K562 (cell line): Measurements from ENCODE around the gene SLA2. TPM values are rescaled to one million over a fixed set of nuclear protein-coding genes. Genes with fewer than 3 reads are reported as not detected.

Experiments
- ATAC-seq: fragments of 200-7000 bp; cut with Tn5 transposase; 3 replicates; pipeline ENCODE4 v1.9.1; 2020; ENCODE audit warnings: moderate library complexity
- BruUV-seq: library from RNA; stranded (reverse); fragments of 400-500 nt; replicated peaks from 2 replicates; lab custom pipeline; 2021; lab: Mats Ljungman, UMichigan
- CTCF ChIA-PET: fragments of 300-600 bp; formaldehyde crosslinking; extraction: SDS; loops from one replicate; lab custom pipeline; 2021; ENCODE audit warnings: low intra/inter-chr PET ratio; lab: Yijun Ruan, JAX
- POLR2A ChIA-PET: fragments of 300-600, 350-650 bp; sonication (Branson Sonifier 250); formaldehyde crosslinking; extraction: SDS; loops from one replicate; lab custom pipeline; 2021; ENCODE audit warnings: antibody characterized with exemption, inconsistent platforms; lab: Yijun Ruan, JAX
- DNase-seq, 4 experiments: peaks; one replicate each; pipeline versions ENCODE4 v3.0.0 to v3.0.0-alpha.2; 2011 to 2018; ENCODE audit warnings: low spot score in 3 of 4, mixed read lengths in 3 of 4; ENCODE audit errors: extremely low read depth in 1 of 4
- FAIRE-seq: peaks from 2 replicates; lab custom pipeline; 2011; peaks lifted over from hg19 to GRCh38; lab: Jason Lieb, UNC
- H2AFZ ChIP-seq: 2 replicates; pipeline ENCODE4 v1.6.0; 2011; ENCODE audit warnings: low read depth, low read length, control low read depth, inconsistent platforms
- H3K27ac ChIP-seq: fragments of 200-600 bp; 3 replicates; pipeline ENCODE4 v1.8.0; 2011; ENCODE audit warnings: low read depth, mild to moderate bottlenecking, control low read depth, inconsistent platforms, low read length, moderate library complexity, mixed read lengths; ENCODE audit errors: extremely low read depth
- H3K27me3 ChIP-seq, 2 experiments: fragments of 300-600 bp in 1 of 2; 2 replicates in 1 of 2; 3 replicates in 1 of 2; pipeline versions ENCODE4 v1.6.0 to v1.8.0; 2011; ENCODE audit warnings: inconsistent platforms in 2 of 2, low read length in 2 of 2, mild to moderate bottlenecking in 1 of 2, mixed read lengths in 1 of 2, moderate library complexity in 1 of 2; ENCODE audit not compliant: control insufficient read depth in 2 of 2, insufficient read depth in 2 of 2
- H3K36me3 ChIP-seq: fragments of 300-600 bp; 3 replicates; pipeline ENCODE4 v1.8.0; 2011; ENCODE audit warnings: mild to moderate bottlenecking, low read length, inconsistent platforms; ENCODE audit not compliant: control insufficient read depth, insufficient read depth
- H3K4me1 ChIP-seq, 2 experiments: fragments of 200-600 bp in 1 of 2; replicated peaks in 1 of 2; 2 replicates in 1 of 2; 3 replicates in 1 of 2; pipeline versions ENCODE4 v1.5.1 to v1.8.0; 2011; ENCODE audit warnings: inconsistent platforms in 2 of 2, low read length in 2 of 2, mild to moderate bottlenecking in 1 of 2, mixed read lengths in 1 of 2, moderate library complexity in 1 of 2; ENCODE audit not compliant: control insufficient read depth in 2 of 2, insufficient read depth in 2 of 2
- H3K4me2 ChIP-seq: 2 replicates; pipeline ENCODE4 v1.6.1; 2011; ENCODE audit warnings: low read length, control low read depth, inconsistent platforms, mixed read lengths; ENCODE audit not compliant: insufficient read depth
- H3K4me3 ChIP-seq: fragments of 200-600 bp; sonication (generic), shearing (Covaris generic); 2 replicates; pipeline ENCODE4 v1.5.1; 2016; ENCODE audit warnings: control low read depth, inconsistent platforms
- H3K79me2 ChIP-seq: fragments of 200-600 bp; 3 replicates; pipeline ENCODE4 v1.8.0; 2011; ENCODE audit warnings: low read length, inconsistent platforms; ENCODE audit not compliant: control insufficient read depth, insufficient read depth
- H3K9ac ChIP-seq, 2 experiments: 2 replicates each; pipeline versions ENCODE4 v1.6.0 to v1.6.1; 2011; ENCODE audit warnings: low read depth in 2 of 2, low read length in 2 of 2, control low read depth in 1 of 2, inconsistent platforms in 1 of 2, mild to moderate bottlenecking in 1 of 2, mixed read lengths in 1 of 2; ENCODE audit not compliant: insufficient read depth in 1 of 2
- H3K9me1 ChIP-seq: one replicate; pipeline ENCODE4 v1.6.0; 2011; ENCODE audit warnings: inconsistent platforms, mild to moderate bottlenecking, low read length, moderate library complexity; ENCODE audit not compliant: control insufficient read depth, insufficient read depth
- H3K9me3 ChIP-seq: replicated peaks from 2 replicates; pipeline ENCODE4 v1.5.1; 2011; ENCODE audit warnings: low read depth, low read length, inconsistent platforms; ENCODE audit not compliant: control insufficient read depth, insufficient read depth
- H4K20me1 ChIP-seq: replicated peaks from 2 replicates; pipeline ENCODE4 v1.6.1; 2011; ENCODE audit warnings: low read length, inconsistent platforms, mixed read lengths; ENCODE audit not compliant: control insufficient read depth, insufficient read depth
- EP300 ChIP-seq: IDR thresholded peaks from 2 replicates; pipeline ENCODE4 v1.6.1; 2012; ENCODE audit warnings: low read length, improper control_type of control experiment
- KDM5B ChIP-seq: fragments of 200-600 bp; sonication (generic); IDR thresholded peaks from 2 replicates; pipeline ENCODE4 v1.6.1; 2012; ENCODE audit warnings: low read depth, mild to moderate bottlenecking, moderate library complexity, low read length, control low read depth, inconsistent platforms; ENCODE audit not compliant: insufficient replicate concordance
- MAFF ChIP-seq: IDR thresholded peaks from 2 replicates; pipeline ENCODE4 v1.6.1; 2012; ENCODE audit warnings: low read length, improper control_type of control experiment
- PHB ChIP-seq: fragments of 250-450 bp; sonication (Bioruptor Pico); IDR thresholded peaks from 2 replicates; pipeline ENCODE4 v1.5.0; 2021
- PTTG1 ChIP-seq: fragments of 450-650 bp; IDR thresholded peaks from 2 replicates; pipeline ENCODE4 v1.6.1; 2016; ENCODE audit warnings: low read depth, mild to moderate bottlenecking, missing genetic modification characterization, missing compliant biosample characterization
- RBM34 ChIP-seq: fragments of 200-400 bp; formaldehyde crosslinking; IDR thresholded peaks from 2 replicates; pipeline ENCODE4 v1.6.1; 2018; ENCODE audit warnings: low read length, borderline replicate concordance; ENCODE audit not compliant: insufficient read depth
- SFPQ ChIP-seq: fragments of 200-400 bp; formaldehyde crosslinking; IDR thresholded peaks from 2 replicates; pipeline ENCODE4 v1.6.1; 2017; ENCODE audit warnings: mild to moderate bottlenecking, low read depth, low read length, moderate library complexity
- SREBF2 ChIP-seq: sonication (generic); formaldehyde crosslinking; IDR thresholded peaks from 2 replicates; pipeline ENCODE4 v1.4.0; 2020; ENCODE audit warnings: mild to moderate bottlenecking, missing genetic modification reagents
- ZBTB1 ChIP-seq: sonication (generic); formaldehyde crosslinking; IDR thresholded peaks from 2 replicates; pipeline ENCODE4 v1.8.1; 2023; ENCODE audit warnings: missing genetic modification reagents, low read depth, mild to moderate bottlenecking, borderline replicate concordance
- ZNF3 ChIP-seq: fragments of 250-450 bp; sonication (Bioruptor Pico); IDR thresholded peaks from 2 replicates; pipeline ENCODE4 v1.5.0; 2021; ENCODE audit warnings: mild to moderate bottlenecking, moderate library complexity
- WGBS: fragments of 100-300 bp; shearing (Covaris generic); methylation state at CpG from one replicate; pipeline ENCODE4 v1.1.6; 2016; ENCODE audit warnings: low coverage, mixed read lengths; ENCODE audit not compliant: insufficient coverage; ENCODE audit errors: missing lambda C conversion rate; 5-methylcytosine and 5-hydroxymethylcytosine counted together
- in situ Hi-C: fragments of 300-500 bp; cut with MboI; formaldehyde crosslinking; loops from 4 replicates; pipeline ENCODE4 v1.15.0; 2018; ENCODE audit warnings: inconsistent platforms, mixed read lengths
- intact Hi-C: fragments of 100-400 bp; cut with micrococcal nuclease; formaldehyde crosslinking; loops from 2 replicates; pipeline ENCODE4 v1.14.2; 2022
- polyA plus RNA-seq, 8 experiments: library from polyadenylated mRNA; depleted of rRNA in 4 of 8; stranded (reverse) in 5 of 8; unstranded in 3 of 8; fragments of >200 nt; fragmentation: Nextera tagmentation in 2 of 8; fragmentation: Illumina TruSeq in 1 of 8; extraction: Ambion mirVana in 2 of 8; extraction: Trizol in 1 of 8; gene quantifications; 2 replicates each; pipeline versions ENCODE4 v1.2.1 to v1.2.3, GENCODE V29; 2011 to 2014; ENCODE audit warnings: inconsistent platforms in 1 of 8, missing spikeins in 1 of 8
- total RNA-seq, 7 experiments: library from RNA; depleted of rRNA in 6 of 7; stranded (reverse); fragments of >200 nt in 6 of 7; fragmentation: Illumina TruSeq in 2 of 7; extraction: Trizol in 2 of 7; gene quantifications; 2 replicates each; pipeline versions ENCODE4 v1.2.1 to v1.2.3, GENCODE V29; 2011 to 2021; ENCODE audit warnings: low replicate concordance in 1 of 7
- TF ChIP-seq, protein P1 (sequence below): sonication (generic); formaldehyde crosslinking; IDR thresholded peaks from 2 replicates; pipeline ENCODE4 v1.5.0; 2020; ENCODE audit warnings: missing genetic modification reagents
- TF ChIP-seq, protein P2 (sequence below): fragments of 250-450 bp; sonication (Bioruptor Pico); IDR thresholded peaks from 2 replicates; pipeline ENCODE4 v1.5.0; 2021
- TF ChIP-seq, protein P3 (sequence below): IDR thresholded peaks from 3 replicates; pipeline ENCODE4 v1.6.1; 2011; ENCODE audit warnings: borderline replicate concordance, mild to moderate bottlenecking; ENCODE audit not compliant: insufficient read length, insufficient read depth
- TF ChIP-seq, protein P4 (sequence below): fragments of 450-650 bp; formaldehyde crosslinking; IDR thresholded peaks from 2 replicates; pipeline ENCODE4 v1.4.0; 2020; ENCODE audit warnings: mild to moderate bottlenecking
- TF ChIP-seq, protein P5 (sequence below): fragments of 450-650 bp; IDR thresholded peaks from 2 replicates; pipeline ENCODE4 v1.6.1; 2016; ENCODE audit warnings: missing biosample characterization, missing genetic modification characterization

The SLA2 gene
- total and polyA plus RNA-seq, 9 of the 15 experiments (the other 6 are each of a cell fraction or from before 2014, with no cell fraction given): 0.07 TPM; not detected in 7

DNA sequence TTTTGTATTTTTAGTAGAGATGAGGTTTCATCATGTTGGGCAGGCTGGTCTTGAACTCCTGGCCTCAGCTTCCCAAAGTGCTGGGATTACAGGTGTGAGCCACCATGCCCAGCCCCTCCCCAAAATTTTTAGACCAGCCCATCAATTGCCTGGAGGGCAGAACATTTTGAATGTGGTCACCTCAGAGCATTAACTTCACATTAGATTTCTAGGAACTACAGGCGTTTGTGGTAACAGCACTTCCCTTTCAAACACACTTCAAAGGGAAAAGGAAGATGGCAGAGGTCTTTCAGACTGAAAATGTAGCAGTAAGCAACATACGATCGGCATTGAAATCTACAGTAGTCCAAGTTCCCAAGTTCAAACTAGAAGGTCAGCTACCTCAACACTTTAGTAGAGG lies 12.3 kb upstream of the SLA2 start:
- 38% methylated on average over 3 of the region's 3 CpGs for WGBS
- FAIRE-seq (no peak), DNase-seq (no peak), ATAC-seq (no peak)
- BruUV-seq: no TSS peak
- in situ Hi-C loops: no loop called here
- intact Hi-C loops: no loop called here
- Histone ChIP-seq H3K36me3 (peaks cover 10% of the 10 kb centered on the region; the same call in 2 of the 3 replicates), H3K27ac (no peak overlapping the region), H3K79me2 (no peaks in the 10 kb centered on the region), H3K4me1 (no peaks in the 10 kb centered on the region), H3K27me3 (no peaks in the 10 kb centered on the region), H3K4me2 (no peak overlapping the region), H3K9me1 (no peaks in the 10 kb centered on the region), H3K9me3 (no peaks in the 10 kb centered on the region), H3K4me3 (no peak overlapping the region), H2AFZ (no peak overlapping the region), H4K20me1 (no peaks in the 10 kb centered on the region), H3K9ac (no peak overlapping the region)
- ChIA-PET POLR2A (interaction anchor here (0.5 to 1.6 kb wide), 4 partner anchors 13 to 39 kb away, joined by 3 to 4 read pairs (median 3); partner anchors contain the start of gene SLA2), CTCF (no interaction called here)
- TF ChIP-seq, protein P1, sequence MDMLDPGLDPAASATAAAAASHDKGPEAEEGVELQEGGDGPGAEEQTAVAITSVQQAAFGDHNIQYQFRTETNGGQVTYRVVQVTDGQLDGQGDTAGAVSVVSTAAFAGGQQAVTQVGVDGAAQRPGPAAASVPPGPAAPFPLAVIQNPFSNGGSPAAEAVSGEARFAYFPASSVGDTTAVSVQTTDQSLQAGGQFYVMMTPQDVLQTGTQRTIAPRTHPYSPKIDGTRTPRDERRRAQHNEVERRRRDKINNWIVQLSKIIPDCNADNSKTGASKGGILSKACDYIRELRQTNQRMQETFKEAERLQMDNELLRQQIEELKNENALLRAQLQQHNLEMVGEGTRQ: no peak
- TF ChIP-seq ZBTB1 (no peak), EP300 (no peak), PHB (CRISPR knock-in tag) (no peak), MAFF (no peak), RBM34 (no peak), PTTG1 (tag) (no peak), SFPQ (no peak), KDM5B (no peak), ZNF3 (CRISPR knock-in tag) (no peak), SREBF2 (CRISPR knock-in tag) (no peak)
- TF ChIP-seq, protein P2, sequence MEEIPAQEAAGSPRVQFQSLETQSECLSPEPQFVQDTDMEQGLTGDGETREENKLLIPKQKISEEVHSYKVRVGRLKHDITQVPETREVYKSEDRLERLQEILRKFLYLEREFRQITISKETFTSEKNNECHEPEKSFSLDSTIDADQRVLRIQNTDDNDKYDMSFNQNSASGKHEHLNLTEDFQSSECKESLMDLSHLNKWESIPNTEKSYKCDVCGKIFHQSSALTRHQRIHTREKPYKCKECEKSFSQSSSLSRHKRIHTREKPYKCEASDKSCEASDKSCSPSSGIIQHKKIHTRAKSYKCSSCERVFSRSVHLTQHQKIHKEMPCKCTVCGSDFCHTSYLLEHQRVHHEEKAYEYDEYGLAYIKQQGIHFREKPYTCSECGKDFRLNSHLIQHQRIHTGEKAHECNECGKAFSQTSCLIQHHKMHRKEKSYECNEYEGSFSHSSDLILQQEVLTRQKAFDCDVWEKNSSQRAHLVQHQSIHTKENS (CRISPR knock-in tag): no peak
- TF ChIP-seq, protein P3, sequence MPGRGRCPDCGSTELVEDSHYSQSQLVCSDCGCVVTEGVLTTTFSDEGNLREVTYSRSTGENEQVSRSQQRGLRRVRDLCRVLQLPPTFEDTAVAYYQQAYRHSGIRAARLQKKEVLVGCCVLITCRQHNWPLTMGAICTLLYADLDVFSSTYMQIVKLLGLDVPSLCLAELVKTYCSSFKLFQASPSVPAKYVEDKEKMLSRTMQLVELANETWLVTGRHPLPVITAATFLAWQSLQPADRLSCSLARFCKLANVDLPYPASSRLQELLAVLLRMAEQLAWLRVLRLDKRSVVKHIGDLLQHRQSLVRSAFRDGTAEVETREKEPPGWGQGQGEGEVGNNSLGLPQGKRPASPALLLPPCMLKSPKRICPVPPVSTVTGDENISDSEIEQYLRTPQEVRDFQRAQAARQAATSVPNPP: no peak
- TF ChIP-seq, protein P4, sequence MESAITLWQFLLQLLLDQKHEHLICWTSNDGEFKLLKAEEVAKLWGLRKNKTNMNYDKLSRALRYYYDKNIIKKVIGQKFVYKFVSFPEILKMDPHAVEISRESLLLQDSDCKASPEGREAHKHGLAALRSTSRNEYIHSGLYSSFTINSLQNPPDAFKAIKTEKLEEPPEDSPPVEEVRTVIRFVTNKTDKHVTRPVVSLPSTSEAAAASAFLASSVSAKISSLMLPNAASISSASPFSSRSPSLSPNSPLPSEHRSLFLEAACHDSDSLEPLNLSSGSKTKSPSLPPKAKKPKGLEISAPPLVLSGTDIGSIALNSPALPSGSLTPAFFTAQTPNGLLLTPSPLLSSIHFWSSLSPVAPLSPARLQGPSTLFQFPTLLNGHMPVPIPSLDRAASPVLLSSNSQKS: no peak
- TF ChIP-seq, protein P5, sequence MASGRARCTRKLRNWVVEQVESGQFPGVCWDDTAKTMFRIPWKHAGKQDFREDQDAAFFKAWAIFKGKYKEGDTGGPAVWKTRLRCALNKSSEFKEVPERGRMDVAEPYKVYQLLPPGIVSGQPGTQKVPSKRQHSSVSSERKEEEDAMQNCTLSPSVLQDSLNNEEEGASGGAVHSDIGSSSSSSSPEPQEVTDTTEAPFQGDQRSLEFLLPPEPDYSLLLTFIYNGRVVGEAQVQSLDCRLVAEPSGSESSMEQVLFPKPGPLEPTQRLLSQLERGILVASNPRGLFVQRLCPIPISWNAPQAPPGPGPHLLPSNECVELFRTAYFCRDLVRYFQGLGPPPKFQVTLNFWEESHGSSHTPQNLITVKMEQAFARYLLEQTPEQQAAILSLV (tag): no peak
